Neural cell (in vitro differentiated cells): ENCODE results near the gene PHACTR3. TPM values are rescaled to one million over a fixed set of nuclear protein-coding genes. Genes with fewer than 3 reads are reported as not detected.

Experiments
- H2AFZ ChIP-seq: fragments of 200-600, 300-800 bp; sonication (generic), shearing (Covaris generic); 2 replicates; pipeline ENCODE4 v1.6.0; 2014; ENCODE audit warnings: low read depth, mild to moderate bottlenecking, antibody characterized with exemption, low read length, moderate library complexity
- H3F3A ChIP-seq: fragments of 200-600 bp; shearing (Covaris generic); 2 replicates; pipeline ENCODE4 v1.6.1; 2016; ENCODE audit warnings: mild to moderate bottlenecking, moderate library complexity, mixed read lengths, antibody characterized with exemption, low read length; ENCODE audit not compliant: insufficient read depth, poor library complexity, severe bottlenecking
- H3K27ac ChIP-seq: fragments of 200-600, 300-800 bp; sonication (generic), shearing (Covaris generic); 2 replicates; pipeline ENCODE4 v1.5.1; 2014; ENCODE audit warnings: mild to moderate bottlenecking, low read length, moderate library complexity
- H3K27me3 ChIP-seq: fragments of 300-800, 200-600 bp; sonication (generic), shearing (Covaris generic); 2 replicates; pipeline ENCODE4 v1.6.0; 2014; ENCODE audit warnings: mild to moderate bottlenecking, low read depth, low read length, moderate library complexity; ENCODE audit not compliant: insufficient read depth
- H3K36me3 ChIP-seq: fragments of 300-800, 200-600 bp; sonication (generic), shearing (Covaris generic); 2 replicates; pipeline ENCODE4 v1.5.1; 2014; ENCODE audit warnings: mild to moderate bottlenecking, antibody characterized with exemption, low read length, moderate library complexity; ENCODE audit not compliant: insufficient read depth
- H3K4me2 ChIP-seq: fragments of 300-800, 200-600 bp; sonication (generic), shearing (Covaris generic); 2 replicates; pipeline ENCODE4 v1.6.0; 2014; ENCODE audit warnings: mild to moderate bottlenecking, low read length
- H3K4me3 ChIP-seq: fragments of 300-800, 200-600 bp; sonication (generic), shearing (Covaris generic); 2 replicates; pipeline ENCODE4 v1.5.1; 2014; ENCODE audit warnings: mild to moderate bottlenecking, low read length, moderate library complexity
- H3K79me2 ChIP-seq: fragments of 200-600 bp; shearing (Covaris generic); replicated peaks from 2 replicates; pipeline ENCODE4 v1.6.0; 2014; ENCODE audit warnings: mild to moderate bottlenecking, low read length, moderate library complexity; ENCODE audit not compliant: insufficient read depth
- H3K9ac ChIP-seq: fragments of 300-800, 200-600 bp; sonication (generic), shearing (Covaris generic); 2 replicates; pipeline ENCODE4 v1.6.1; 2016; ENCODE audit warnings: mild to moderate bottlenecking, low read length, mixed read lengths
- H3K9me2 ChIP-seq: fragments of 200-600 bp; shearing (Covaris generic); 2 replicates; pipeline ENCODE4 v1.6.1; 2016; ENCODE audit warnings: mild to moderate bottlenecking, low read length, mixed read lengths; ENCODE audit not compliant: insufficient read depth
- H3K9me3 ChIP-seq: fragments of 200-600, 300-800 bp; sonication (generic), shearing (Covaris generic); 2 replicates; pipeline ENCODE4 v1.6.1; 2016; ENCODE audit warnings: mild to moderate bottlenecking, mixed run types, low read length, moderate library complexity, mixed read lengths
- H4K20me1 ChIP-seq: fragments of 200-600 bp; shearing (Covaris generic); 2 replicates; pipeline ENCODE4 v1.6.1; 2016; ENCODE audit warnings: mild to moderate bottlenecking, mixed run types; ENCODE audit not compliant: insufficient read depth
- EP300 ChIP-seq: fragments of 450-650 bp; conservative IDR thresholded peaks from 2 replicates; pipeline ENCODE4 v1.6.1; 2014; ENCODE audit warnings: antibody characterized with exemption, mild to moderate bottlenecking, moderate library complexity; ENCODE audit not compliant: poor library complexity, severe bottlenecking
- EZH2 ChIP-seq: fragments of 200-600, 300-800 bp; shearing (Covaris generic), sonication (generic); IDR thresholded peaks from 2 replicates; pipeline ENCODE4 v1.6.1; 2014; ENCODE audit warnings: antibody characterized with exemption, low read length, borderline replicate concordance, mild to moderate bottlenecking; ENCODE audit not compliant: insufficient read depth, poor library complexity, severe bottlenecking
- MXI1 ChIP-seq: fragments of 450-650 bp; conservative IDR thresholded peaks from 2 replicates; pipeline ENCODE4 v1.6.1; 2014; ENCODE audit warnings: antibody characterized with exemption, mild to moderate bottlenecking; ENCODE audit not compliant: poor library complexity, severe bottlenecking
- POLR2AphosphoS5 ChIP-seq: IDR thresholded peaks from 2 replicates; pipeline ENCODE4 v1.6.1; 2012
- RAD21 ChIP-seq: fragments of 450-650 bp; conservative IDR thresholded peaks from 2 replicates; pipeline ENCODE4 v1.6.1; 2014; ENCODE audit warnings: antibody characterized with exemption, mild to moderate bottlenecking, moderate library complexity
- SMC3 ChIP-seq: fragments of 450-650 bp; conservative IDR thresholded peaks from 2 replicates; pipeline ENCODE4 v1.6.1; 2014; ENCODE audit warnings: antibody characterized with exemption, mild to moderate bottlenecking, moderate library complexity; ENCODE audit not compliant: poor library complexity
- TAF1 ChIP-seq: IDR thresholded peaks from 2 replicates; pipeline ENCODE4 v1.6.1; 2012; ENCODE audit warnings: low read depth
- polyA plus RNA-seq: library from polyadenylated mRNA; depleted of rRNA; stranded (reverse); fragments of >200 nt; gene quantifications from 2 replicates; pipeline ENCODE4 v1.2.3, GENCODE V29; 2014
- TF ChIP-seq, protein P1 (sequence below): IDR thresholded peaks from 2 replicates; pipeline ENCODE4 v1.6.1; 2012; ENCODE audit warnings: borderline replicate concordance
- TF ChIP-seq, protein P2 (sequence below): fragments of 450-650 bp; IDR thresholded peaks from 2 replicates; pipeline ENCODE4 v1.5.1; 2014; ENCODE audit warnings: antibody characterized with exemption, mild to moderate bottlenecking, moderate library complexity; ENCODE audit not compliant: poor library complexity, severe bottlenecking

Gene PHACTR3
- polyA plus RNA-seq, 1 donor from 2014 or later: 1.3 TPM

DNA sequence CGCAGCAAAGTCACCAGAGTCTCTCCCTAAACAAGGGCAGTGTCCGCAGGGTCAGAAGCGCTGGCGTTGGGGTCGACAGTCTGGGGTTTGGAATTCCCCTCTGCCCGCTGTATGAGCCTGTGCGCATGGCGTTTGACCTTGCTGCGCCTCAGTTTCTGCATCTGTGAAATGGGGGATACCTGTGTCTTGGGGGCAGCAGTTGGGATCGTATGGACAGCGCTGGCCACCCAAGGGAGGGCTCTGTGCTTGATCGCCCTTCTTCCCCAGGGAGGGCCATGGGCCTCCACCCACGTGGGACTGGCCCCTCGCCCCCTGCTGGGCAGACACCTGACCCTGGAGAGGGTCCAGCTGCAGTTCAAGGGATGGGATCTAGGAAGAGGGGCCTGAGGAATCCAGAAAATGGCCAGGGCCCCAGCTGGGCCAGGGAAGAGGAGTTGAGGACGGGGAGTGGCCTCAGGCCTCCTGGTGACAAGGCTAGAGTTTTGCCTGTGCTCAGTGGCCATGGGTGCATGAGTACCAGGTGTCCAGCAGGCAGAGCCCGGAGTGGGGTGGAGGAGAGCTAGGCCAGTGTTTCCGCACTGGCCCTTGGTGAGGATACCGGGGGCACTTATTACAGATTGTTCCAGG, 26.4 kb upstream of the PHACTR3 start:
- no peaks in the 10 kb centered on the region for H4K20me1 ChIP-seq
- peaks cover 39% of the 10 kb centered on the region for H3K27me3 ChIP-seq
- no peak overlapping the region for H3K9ac ChIP-seq
- no peaks in the 10 kb centered on the region for H3F3A ChIP-seq
- no peaks in the 10 kb centered on the region for H3K9me2 ChIP-seq
- no peaks in the 10 kb centered on the region for H3K36me3 ChIP-seq
- no peak overlapping the region for H3K4me3 ChIP-seq
- no peaks in the 10 kb centered on the region for H3K79me2 ChIP-seq
- TF ChIP-seq SMC3 (no peak), TAF1 (no peak), MXI1 (no peak), RAD21 (no peak), EP300 (no peak), EZH2 (no peak), POLR2AphosphoS5 (no peak)
- TF ChIP-seq, protein P1, sequence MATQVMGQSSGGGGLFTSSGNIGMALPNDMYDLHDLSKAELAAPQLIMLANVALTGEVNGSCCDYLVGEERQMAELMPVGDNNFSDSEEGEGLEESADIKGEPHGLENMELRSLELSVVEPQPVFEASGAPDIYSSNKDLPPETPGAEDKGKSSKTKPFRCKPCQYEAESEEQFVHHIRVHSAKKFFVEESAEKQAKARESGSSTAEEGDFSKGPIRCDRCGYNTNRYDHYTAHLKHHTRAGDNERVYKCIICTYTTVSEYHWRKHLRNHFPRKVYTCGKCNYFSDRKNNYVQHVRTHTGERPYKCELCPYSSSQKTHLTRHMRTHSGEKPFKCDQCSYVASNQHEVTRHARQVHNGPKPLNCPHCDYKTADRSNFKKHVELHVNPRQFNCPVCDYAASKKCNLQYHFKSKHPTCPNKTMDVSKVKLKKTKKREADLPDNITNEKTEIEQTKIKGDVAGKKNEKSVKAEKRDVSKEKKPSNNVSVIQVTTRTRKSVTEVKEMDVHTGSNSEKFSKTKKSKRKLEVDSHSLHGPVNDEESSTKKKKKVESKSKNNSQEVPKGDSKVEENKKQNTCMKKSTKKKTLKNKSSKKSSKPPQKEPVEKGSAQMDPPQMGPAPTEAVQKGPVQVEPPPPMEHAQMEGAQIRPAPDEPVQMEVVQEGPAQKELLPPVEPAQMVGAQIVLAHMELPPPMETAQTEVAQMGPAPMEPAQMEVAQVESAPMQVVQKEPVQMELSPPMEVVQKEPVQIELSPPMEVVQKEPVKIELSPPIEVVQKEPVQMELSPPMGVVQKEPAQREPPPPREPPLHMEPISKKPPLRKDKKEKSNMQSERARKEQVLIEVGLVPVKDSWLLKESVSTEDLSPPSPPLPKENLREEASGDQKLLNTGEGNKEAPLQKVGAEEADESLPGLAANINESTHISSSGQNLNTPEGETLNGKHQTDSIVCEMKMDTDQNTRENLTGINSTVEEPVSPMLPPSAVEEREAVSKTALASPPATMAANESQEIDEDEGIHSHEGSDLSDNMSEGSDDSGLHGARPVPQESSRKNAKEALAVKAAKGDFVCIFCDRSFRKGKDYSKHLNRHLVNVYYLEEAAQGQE: no peak
- TF ChIP-seq, protein P2, sequence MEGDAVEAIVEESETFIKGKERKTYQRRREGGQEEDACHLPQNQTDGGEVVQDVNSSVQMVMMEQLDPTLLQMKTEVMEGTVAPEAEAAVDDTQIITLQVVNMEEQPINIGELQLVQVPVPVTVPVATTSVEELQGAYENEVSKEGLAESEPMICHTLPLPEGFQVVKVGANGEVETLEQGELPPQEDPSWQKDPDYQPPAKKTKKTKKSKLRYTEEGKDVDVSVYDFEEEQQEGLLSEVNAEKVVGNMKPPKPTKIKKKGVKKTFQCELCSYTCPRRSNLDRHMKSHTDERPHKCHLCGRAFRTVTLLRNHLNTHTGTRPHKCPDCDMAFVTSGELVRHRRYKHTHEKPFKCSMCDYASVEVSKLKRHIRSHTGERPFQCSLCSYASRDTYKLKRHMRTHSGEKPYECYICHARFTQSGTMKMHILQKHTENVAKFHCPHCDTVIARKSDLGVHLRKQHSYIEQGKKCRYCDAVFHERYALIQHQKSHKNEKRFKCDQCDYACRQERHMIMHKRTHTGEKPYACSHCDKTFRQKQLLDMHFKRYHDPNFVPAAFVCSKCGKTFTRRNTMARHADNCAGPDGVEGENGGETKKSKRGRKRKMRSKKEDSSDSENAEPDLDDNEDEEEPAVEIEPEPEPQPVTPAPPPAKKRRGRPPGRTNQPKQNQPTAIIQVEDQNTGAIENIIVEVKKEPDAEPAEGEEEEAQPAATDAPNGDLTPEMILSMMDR: no peak
- no peak overlapping the region for H3K4me2 ChIP-seq
- H3K9me3 ChIP-seq: no peaks in the 10 kb centered on the region
- H3K27ac ChIP-seq: no peak overlapping the region
- H2AFZ ChIP-seq: no peak overlapping the region

DNA sequence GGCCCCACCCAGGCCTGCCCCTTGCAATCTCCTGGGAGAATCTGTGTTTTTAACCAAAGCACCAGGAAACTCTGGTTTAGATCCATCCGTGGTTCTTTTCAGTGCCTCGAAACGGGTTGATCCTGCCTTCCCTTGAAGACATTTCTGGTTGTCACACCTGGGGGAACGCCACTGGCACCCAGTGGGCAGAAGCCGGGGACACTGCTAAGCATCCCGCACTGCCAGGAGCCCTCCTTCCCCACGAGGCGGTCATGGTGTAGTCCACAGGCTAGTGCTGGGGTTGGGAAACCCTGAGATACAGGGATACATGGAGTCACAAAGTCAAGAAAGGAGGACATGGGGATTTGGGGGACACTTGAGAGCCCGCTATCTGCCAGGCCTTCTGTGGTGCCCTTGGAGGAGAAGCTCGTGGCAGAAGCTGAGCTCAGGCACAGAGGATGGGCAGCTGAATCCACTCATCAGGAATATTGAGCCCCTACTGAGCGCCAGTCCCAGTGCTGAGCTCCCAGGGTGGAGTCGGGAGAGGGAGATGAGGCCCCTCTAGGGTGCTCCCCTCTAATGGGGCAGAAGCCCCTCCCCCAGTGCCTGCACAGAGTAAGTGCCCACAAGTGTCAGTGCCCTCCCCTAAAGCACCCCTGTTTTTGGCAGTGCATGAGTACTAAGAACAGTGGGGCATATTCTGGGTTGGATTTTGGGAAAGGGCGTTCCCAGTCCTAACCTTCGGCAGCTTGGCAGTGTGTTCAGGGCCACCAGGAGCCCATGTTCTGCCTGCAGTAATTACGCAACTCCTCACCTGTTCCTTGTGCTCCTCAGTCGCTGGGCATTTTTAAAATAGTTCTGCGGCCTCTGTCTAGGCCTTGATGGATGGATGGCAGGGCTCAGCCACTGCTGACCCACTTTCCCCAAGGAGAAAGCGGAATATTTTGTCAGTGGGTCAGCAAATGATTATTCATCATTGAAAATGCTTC, 25.6 kb upstream of the PHACTR3 start:
- Histone ChIP-seq H3K27ac (no peak overlapping the region), H3K9ac (no peak overlapping the region), H3K36me3 (no peaks in the 10 kb centered on the region), H4K20me1 (no peaks in the 10 kb centered on the region), H3K27me3 (peaks cover 39% of the 10 kb centered on the region), H3K4me3 (no peak overlapping the region), H3K79me2 (no peaks in the 10 kb centered on the region), H3K9me2 (no peaks in the 10 kb centered on the region), H3K9me3 (no peaks in the 10 kb centered on the region), H3K4me2 (no peak overlapping the region), H3F3A (no peaks in the 10 kb centered on the region), H2AFZ (no peak overlapping the region)
- no peak for TF ChIP-seq MXI1
- no peak for TF ChIP-seq TAF1
- TF ChIP-seq EP300: no peak
- TF ChIP-seq, protein P2: no peak
- no peak for TF ChIP-seq SMC3
- TF ChIP-seq EZH2: no peak
- TF ChIP-seq RAD21: no peak
